Upper lobe of right lung (tissue), 1 donor: Measurements from ENCODE around the gene MAPKBP1. TPM values are rescaled to one million over a fixed set of nuclear protein-coding genes. Genes with fewer than 3 reads are reported as not detected.

Experiments used
- ATAC-seq: fragments of 200-7000 bp; cut with Tn5 transposase; one replicate; pipeline ENCODE4 v1.9.1; 2020; ENCODE audit warnings: mild to moderate bottlenecking, moderate library complexity
- DNase-seq: peaks from one replicate; pipeline ENCODE4 v3.0.0-alpha.2; 2020
- H3K27ac ChIP-seq: fragments of 200-600 bp; one replicate; pipeline ENCODE4 v1.8.0; 2022
- H3K27me3 ChIP-seq: fragments of 200-600 bp; one replicate; pipeline ENCODE4 v1.8.0; 2022; ENCODE audit warnings: mild to moderate bottlenecking
- H3K36me3 ChIP-seq: fragments of 200-600 bp; one replicate; pipeline ENCODE4 v1.8.0; 2022
- H3K4me1 ChIP-seq: fragments of 200-600 bp; one replicate; pipeline ENCODE4 v1.8.0; 2022
- H3K4me3 ChIP-seq: fragments of 200-600 bp; one replicate; pipeline ENCODE4 v1.8.0; 2022; ENCODE audit warnings: mild to moderate bottlenecking
- H3K9me3 ChIP-seq: fragments of 200-600 bp; one replicate; pipeline ENCODE4 v1.8.0; 2022
- CTCF ChIP-seq: fragments of 200-600 bp; IDR thresholded peaks from one replicate; pipeline ENCODE4 v1.8.0; 2022; ENCODE audit warnings: antibody characterized with exemption
- intact Hi-C: fragments of 100-400 bp; cut with DNase I; formaldehyde crosslinking; loops from one replicate; pipeline ENCODE4 v1.11.0; 2022
- total RNA-seq: library from RNA; stranded (reverse); fragmentation: NEBNext Ultra II Directional; extraction: Animal tissue kit (Norgen Biotek cat#: 25700); gene quantifications from one replicate; pipeline ENCODE4 v1.2.1, GENCODE V29; 2021
- donor health status: DM: no; HTN: yes; CAD: no; lungs with severe emphysema.

MAPKBP1 gene
- total RNA-seq, 1 donor from 2014 or later = 22.4 TPM

DNA sequence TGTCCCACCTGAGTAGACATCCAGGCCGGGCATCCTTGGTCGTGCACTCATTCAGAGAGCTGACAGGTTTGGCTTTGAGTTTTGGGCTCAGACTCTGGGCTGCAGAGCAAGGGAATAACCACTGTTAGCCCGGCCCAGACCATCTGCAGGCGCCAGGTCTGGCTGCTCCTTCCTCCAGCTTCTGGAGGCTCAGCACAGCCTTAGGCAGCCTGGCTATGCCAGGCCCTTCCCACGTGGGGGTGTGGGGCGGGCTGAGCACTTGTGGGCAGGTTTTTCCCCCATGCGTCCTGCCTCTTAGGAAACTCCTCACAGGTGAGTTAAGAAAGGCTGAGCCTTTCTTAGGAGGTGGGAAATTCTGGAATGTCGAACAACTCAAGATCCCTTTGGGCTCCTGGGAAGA is 75.6 kb downstream of the MAPKBP1 start:
- H3K9me3 ChIP-seq = no peaks in the 10 kb centered on the region
- H3K27me3 ChIP-seq = no peaks in the 10 kb centered on the region
- DNase-seq (peak; percentile 85), ATAC-seq (peak; percentile 68)
- no peak for TF ChIP-seq CTCF
- H3K4me3 ChIP-seq = no peak overlapping the region
- H3K4me1 ChIP-seq = no peaks in the 10 kb centered on the region
- intact Hi-C loops = no loop called here
- peaks cover 36% of the 10 kb centered on the region for H3K36me3 ChIP-seq
- H3K27ac ChIP-seq = no peak overlapping the region

GRCh38 chr15:41850482-41851166 is 76.3 kb downstream of the MAPKBP1 start:
- Histone ChIP-seq H3K27ac (no peak overlapping the region), H3K4me3 (no peak overlapping the region), H3K36me3 (peaks cover 28% of the 10 kb centered on the region), H3K4me1 (no peaks in the 10 kb centered on the region), H3K9me3 (no peaks in the 10 kb centered on the region), H3K27me3 (no peaks in the 10 kb centered on the region)
- no peak for TF ChIP-seq CTCF
- intact Hi-C loops = no loop called here
- ATAC-seq = no peak
- no peak for DNase-seq

DNA sequence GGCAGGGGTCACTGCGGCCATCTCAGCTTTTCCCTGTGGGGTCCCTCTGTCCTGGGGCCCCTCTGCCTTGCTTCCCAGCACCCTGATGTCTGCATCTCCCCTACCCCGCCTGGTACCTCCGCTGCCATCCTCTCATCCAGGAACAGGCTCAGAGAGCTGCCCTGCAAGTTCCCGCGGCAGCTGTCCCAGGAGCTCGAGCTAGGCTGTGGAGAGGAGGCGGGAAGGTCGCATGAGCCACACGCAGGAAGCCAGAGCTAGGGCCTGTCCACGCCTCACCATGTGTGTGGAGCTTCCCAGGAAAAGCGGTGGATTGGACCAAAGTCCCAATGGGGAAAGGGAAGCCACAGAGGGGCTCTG is 76.9 kb downstream of the MAPKBP1 start:
- ATAC-seq (peak; percentile 2), DNase-seq (no peak)
- intact Hi-C loops = no loop called here
- Histone ChIP-seq H3K27me3 (no peaks in the 10 kb centered on the region), H3K4me3 (no peak overlapping the region), H3K36me3 (peaks cover 23% of the 10 kb centered on the region), H3K27ac (no peak overlapping the region), H3K4me1 (no peaks in the 10 kb centered on the region), H3K9me3 (no peaks in the 10 kb centered on the region)
- TF ChIP-seq CTCF = no peak

DNA sequence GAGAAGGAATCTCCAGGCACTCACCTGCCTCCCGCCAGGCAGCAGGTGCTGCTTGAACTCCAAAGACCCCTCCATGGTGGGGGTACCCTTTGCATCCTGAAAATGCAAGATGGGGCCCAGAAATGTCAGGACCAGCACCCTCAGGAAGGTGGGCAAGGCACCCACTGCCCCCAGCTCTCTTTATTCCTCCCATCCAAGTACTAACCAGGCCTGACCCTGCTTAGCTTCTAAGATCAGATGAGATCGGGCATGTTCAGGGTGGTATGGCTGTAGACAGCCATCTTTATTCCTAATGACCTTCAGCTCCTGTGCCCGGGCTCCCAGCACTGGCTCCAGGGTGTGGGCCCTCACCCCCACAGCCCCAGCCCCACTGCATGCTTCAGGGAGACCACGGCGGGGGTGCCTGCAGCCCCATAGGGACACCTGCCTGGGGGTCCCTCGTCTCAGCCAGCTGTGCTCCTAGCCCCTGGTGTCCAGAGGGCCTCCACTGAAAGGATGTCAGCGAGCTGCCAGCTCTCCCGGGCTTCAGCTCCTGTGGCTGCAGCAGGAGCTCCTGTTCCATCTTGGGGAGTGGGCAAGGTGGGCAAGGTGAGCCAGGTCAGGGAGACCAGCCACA is 77.6 kb downstream of the MAPKBP1 start:
- no peak for DNase-seq
- intact Hi-C loops = no loop called here
- H3K27me3 ChIP-seq = no peaks in the 10 kb centered on the region

DNA sequence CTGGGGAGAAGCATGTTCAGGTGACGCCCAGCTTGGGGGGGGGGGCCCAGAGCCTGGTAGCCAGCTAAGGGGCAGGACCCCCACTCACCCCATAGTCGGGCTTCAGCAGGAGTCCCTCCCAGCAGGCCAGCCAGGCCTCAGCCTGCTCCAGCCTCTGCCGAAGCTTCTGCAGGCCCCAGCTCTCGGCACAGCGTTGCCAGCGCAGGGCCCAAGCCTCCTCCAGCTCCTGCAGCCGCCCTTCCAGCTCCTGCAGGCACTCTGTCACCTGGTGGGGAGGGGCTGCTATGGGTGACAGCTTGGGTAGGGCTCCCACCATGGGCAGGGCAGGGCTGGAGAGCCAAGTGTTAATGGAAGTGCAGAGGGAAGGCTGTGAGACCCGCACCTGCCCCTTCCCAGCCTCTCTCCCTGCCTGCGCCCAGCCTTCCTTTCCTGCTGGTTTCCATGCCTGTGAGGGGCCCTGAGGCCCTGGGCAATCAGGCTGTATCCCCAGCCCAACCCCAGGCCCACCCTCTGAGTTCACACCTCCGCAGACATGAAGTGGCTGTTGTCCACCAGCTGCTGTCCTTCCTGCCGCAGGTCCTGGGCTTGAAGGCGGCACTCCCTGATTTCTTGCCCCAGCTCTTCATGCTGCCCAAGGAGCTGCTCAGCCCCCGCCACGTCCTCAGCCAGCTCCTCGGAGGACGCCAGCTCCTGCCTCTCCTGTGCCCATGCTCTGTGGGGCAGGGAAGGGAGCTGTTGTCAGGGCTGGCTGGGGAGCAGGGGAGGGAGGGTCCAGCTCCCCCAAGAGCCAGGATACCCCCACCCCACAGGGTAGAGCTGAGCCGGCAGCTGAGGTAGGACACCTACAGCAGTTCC is 78.7 kb downstream of the MAPKBP1 start:
- intact Hi-C loops = no loop called here
- H3K4me3 ChIP-seq = no peak overlapping the region
- no peaks in the 10 kb centered on the region for H3K27me3 ChIP-seq
- ATAC-seq (peak; percentile 10), DNase-seq (no peak)
- H3K4me1 ChIP-seq = no peaks in the 10 kb centered on the region
- no peaks in the 10 kb centered on the region for H3K9me3 ChIP-seq
- no peak overlapping the region for H3K27ac ChIP-seq
- peaks cover 5% of the 10 kb centered on the region for H3K36me3 ChIP-seq
- no peak for TF ChIP-seq CTCF

More for the DNA sequence above, 77.6 kb downstream of the MAPKBP1 start:
- peaks cover 16% of the 10 kb centered on the region for H3K36me3 ChIP-seq
- H3K4me1 ChIP-seq = no peaks in the 10 kb centered on the region
- H3K4me3 ChIP-seq = no peak overlapping the region
- H3K27ac ChIP-seq = no peak overlapping the region
- H3K9me3 ChIP-seq = no peaks in the 10 kb centered on the region
- ATAC-seq = no peak
- TF ChIP-seq CTCF = no peak
